ENCODE data around the gene ANKRD10. TPM values are rescaled to one million over a fixed set of nuclear protein-coding genes. Genes with fewer than 3 reads are reported as not detected.
A peak's percentile ranks its signal among the peaks of the same experiment; 100 is the strongest.

Gene ANKRD10
- total and polyA plus RNA-seq, 2 of the 8 experiments (the other 6 are each of a cell fraction or from before 2014, with no cell fraction given) = 146 to 218 TPM

- no peak for TF ChIP-seq CHD1 (IDR thresholded peaks at IDR 0.05; ENCODE audit: low read depth, low read length)
- no peak for TF ChIP-seq RNF2 (IDR thresholded peaks at IDR 0.05; ENCODE audit: borderline replicate concordance, low read depth, low read length, missing control alignments, poor library complexity, severe bottlenecking)
- TF ChIP-seq BACH1 (IDR thresholded peaks at IDR 0.05; ENCODE audit: low read length) = peak; percentile 95
- TF ChIP-seq SUZ12 (IDR thresholded peaks at IDR 0.05; ENCODE audit: low read length) = no peak
- TF ChIP-seq SRF (IDR thresholded peaks at IDR 0.05; ENCODE audit: low read depth, low read length) = no peak
- peak; percentile 81; the same call in 1 of the 2 replicates for TF ChIP-seq JUND (IDR thresholded peaks at IDR 0.05; ENCODE audit: low read length)
- no peak for TF ChIP-seq NRF1 (IDR thresholded peaks at IDR 0.05; ENCODE audit: low read depth, low read length)
- no peak for TF ChIP-seq TAF7 (optimal IDR thresholded peaks at IDR 0.05; ENCODE audit: borderline replicate concordance, low read depth, low read length)
- TF ChIP-seq KDM1A (IDR thresholded peaks at IDR 0.05; ENCODE audit: borderline replicate concordance, low read length) = no peak
- TF ChIP-seq POLR2AphosphoS5 (IDR thresholded peaks at IDR 0.05; ENCODE audit: low read depth, low read length) = no peak
- TF ChIP-seq CREB1 (IDR thresholded peaks at IDR 0.05) = no peak; the same call in 1 of the 2 replicates
- no peak for TF ChIP-seq FOSL1 (IDR thresholded peaks at IDR 0.05; ENCODE audit: insufficient read depth, low read depth, low read length)
- 0 out of 2 replicates have a peak, but pooled peaks have one; percentile 37 for TF ChIP-seq JUN (IDR thresholded peaks at IDR 0.05; ENCODE audit: low read depth, low read length)
- TF ChIP-seq CTBP2 (IDR thresholded peaks at IDR 0.05; ENCODE audit: borderline replicate concordance, insufficient read depth, insufficient read length, low read length) = no peak
- no peak for TF ChIP-seq SP4 (IDR thresholded peaks at IDR 0.05; ENCODE audit: low read length)
- no peak for TF ChIP-seq GABPA (IDR thresholded peaks at IDR 0.05; ENCODE audit: borderline replicate concordance, insufficient read depth, low read length)
- TF ChIP-seq EGR1 (IDR thresholded peaks at IDR 0.05; ENCODE audit: borderline replicate concordance, low read depth, low read length) = no peak
- TF ChIP-seq RFX5 (IDR thresholded peaks at IDR 0.05; ENCODE audit: borderline replicate concordance, low read depth, low read length) = no peak
- no peak for TF ChIP-seq TCF12 (IDR thresholded peaks at IDR 0.05; ENCODE audit: low read depth, low read length)
- TF ChIP-seq, protein P1, sequence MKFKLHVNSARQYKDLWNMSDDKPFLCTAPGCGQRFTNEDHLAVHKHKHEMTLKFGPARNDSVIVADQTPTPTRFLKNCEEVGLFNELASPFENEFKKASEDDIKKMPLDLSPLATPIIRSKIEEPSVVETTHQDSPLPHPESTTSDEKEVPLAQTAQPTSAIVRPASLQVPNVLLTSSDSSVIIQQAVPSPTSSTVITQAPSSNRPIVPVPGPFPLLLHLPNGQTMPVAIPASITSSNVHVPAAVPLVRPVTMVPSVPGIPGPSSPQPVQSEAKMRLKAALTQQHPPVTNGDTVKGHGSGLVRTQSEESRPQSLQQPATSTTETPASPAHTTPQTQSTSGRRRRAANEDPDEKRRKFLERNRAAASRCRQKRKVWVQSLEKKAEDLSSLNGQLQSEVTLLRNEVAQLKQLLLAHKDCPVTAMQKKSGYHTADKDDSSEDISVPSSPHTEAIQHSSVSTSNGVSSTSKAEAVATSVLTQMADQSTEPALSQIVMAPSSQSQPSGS (IDR thresholded peaks at IDR 0.05; ENCODE audit: low read length) = no peak
- TF ChIP-seq CEBPB (IDR thresholded peaks at IDR 0.05; ENCODE audit: low read depth, low read length) = peak; percentile 63
- TF ChIP-seq TAF1 (IDR thresholded peaks at IDR 0.05; ENCODE audit: low read depth, low read length) = no peak
Measured at GRCh38 chr13:110907951-110908898, 6.6 kb downstream of the ANKRD10 start (continued).

Data from H1 (cell line).